GM20431 (cell line): Measurements from ENCODE around the gene ELF4.

Experiments used
- in situ Hi-C: fragments of 300-500 bp; cut with MseI, MboI; formaldehyde crosslinking; loops from one replicate; pipeline ENCODE4 v1.15.0; 2020; ENCODE audit warnings: low sequenced_read_pairs; ENCODE audit not compliant: unreplicated experiment

Gene ELF4

GRCh38 chrX:130053236-130053635 is 57.1 kb downstream of the ELF4 start:
- in situ Hi-C loops = no loop called here

- in situ Hi-C loops = no loop called here
These were observed 59.0 kb downstream of the ELF4 start for GRCh38 chrX:130051176-130051845.

GRCh38 chrX:130049821-130050220 is 60.5 kb downstream of the ELF4 start:
- in situ Hi-C loops = loop anchor here (25.0 kb wide), 1 partner anchor 438 kb away; no protein-coding TSS in a partner anchor

GRCh38 chrX:130048686-130049222 is 61.5 kb downstream of the ELF4 start:
- in situ Hi-C loops = loop anchor here (25.0 kb wide), 1 partner anchor 436 kb away; no protein-coding TSS in a partner anchor

- in situ Hi-C loops = loop anchor here (25.0 kb wide), 1 partner anchor 435 kb away; no protein-coding TSS in a partner anchor
These were observed 62.9 kb downstream of the ELF4 start for GRCh38 chrX:130047416-130047815.

- in situ Hi-C loops = loop anchor here (25.0 kb wide), 1 partner anchor 428 kb away; no protein-coding TSS in a partner anchor
These were observed 70.5 kb downstream of the ELF4 start for GRCh38 chrX:130039847-130040246.

GRCh38 chrX:130034178-130034577 is 76.1 kb downstream of the ELF4 start:
- in situ Hi-C loops = loop anchor here (25.0 kb wide), 1 partner anchor 422 kb away; no protein-coding TSS in a partner anchor

GRCh38 chrX:130032552-130032951 is 77.7 kb downstream of the ELF4 start:
- in situ Hi-C loops = loop anchor here (25.0 kb wide), 1 partner anchor 420 kb away; no protein-coding TSS in a partner anchor

GRCh38 chrX:130030826-130031225 is 79.5 kb downstream of the ELF4 start:
- in situ Hi-C loops = loop anchor here (25.0 kb wide), 1 partner anchor 419 kb away; no protein-coding TSS in a partner anchor

- in situ Hi-C loops = loop anchor here (25.0 kb wide), 1 partner anchor 416 kb away; no protein-coding TSS in a partner anchor
These were observed 82.1 kb downstream of the ELF4 start for GRCh38 chrX:130028196-130028595.

- in situ Hi-C loops = loop anchor here (25.0 kb wide), 1 partner anchor 415 kb away; no protein-coding TSS in a partner anchor
These were observed 82.7 kb downstream of the ELF4 start for GRCh38 chrX:130027569-130027968.

GRCh38 chrX:130025256-130025655 is 85.0 kb downstream of the ELF4 start:
- in situ Hi-C loops = loop anchor here (25.0 kb wide), 1 partner anchor 413 kb away; no protein-coding TSS in a partner anchor

- in situ Hi-C loops = no loop called here
These were observed 86.2 kb downstream of the ELF4 start for GRCh38 chrX:130024127-130024526.

GRCh38 chrX:130020661-130021324 is 89.5 kb downstream of the ELF4 start:
- in situ Hi-C loops = no loop called here

- in situ Hi-C loops = no loop called here
These were observed 92.2 kb downstream of the ELF4 start for GRCh38 chrX:130018143-130018542.

GRCh38 chrX:130015181-130015580 is 95.1 kb downstream of the ELF4 start:
- in situ Hi-C loops = no loop called here
